SK-MEL-5 (cell line): ENCODE measurements around the gene THRB. TPM values are rescaled to one million over a fixed set of nuclear protein-coding genes. Genes with fewer than 3 reads are reported as not detected.

Experiments used
- DNase-seq: peaks from one replicate; pipeline ENCODE4 v3.0.0-alpha.2; 2016; ENCODE audit warnings: low read depth, low spot score
- in situ Hi-C: cut with HindIII; loops from 2 replicates; pipeline ENCODE4 v1.10.0; 2016; ENCODE audit warnings: low sequenced_read_pairs, high pct_unique_total_duplicates, low pct_unique_long_range_greater_than_20kb
- total RNA-seq: library from RNA; depleted of rRNA; stranded (reverse); fragments of >200 nt; shearing (Covaris generic); gene quantifications from 2 replicates; pipeline ENCODE4 v1.2.3, GENCODE V29; 2014

THRB gene
- total RNA-seq, 1 experiment from 2014 or later: 0.16 TPM

GRCh38 chr3:24519368-24520100 is 24.9 kb upstream of the THRB start:
- no peak for DNase-seq
- in situ Hi-C loops: no loop called here

- in situ Hi-C loops: no loop called here
- no peak for DNase-seq
These were observed 24.3 kb upstream of the THRB start for GRCh38 chr3:24518990-24519367.

- in situ Hi-C loops: no loop called here
These were observed 19.5 kb upstream of the THRB start for GRCh38 chr3:24514119-24514518.

GRCh38 chr3:24513463-24513862 is 18.8 kb upstream of the THRB start:
- in situ Hi-C loops: no loop called here
- no peak for DNase-seq

More at GRCh38 chr3:24514119-24514518, 19.5 kb upstream of the THRB start:
- no peak for DNase-seq

- no peak for DNase-seq
- in situ Hi-C loops: no loop called here
These were observed 18.0 kb upstream of the THRB start for GRCh38 chr3:24512564-24513197.

- in situ Hi-C loops: no loop called here
- no peak for DNase-seq
These were observed 15.5 kb upstream of the THRB start for GRCh38 chr3:24510030-24510648.

GRCh38 chr3:24508423-24508839 is 13.8 kb upstream of the THRB start:
- no peak for DNase-seq
- in situ Hi-C loops: no loop called here

GRCh38 chr3:24507776-24508422 is 13.2 kb upstream of the THRB start:
- in situ Hi-C loops: no loop called here
- no peak for DNase-seq

- in situ Hi-C loops: no loop called here
- DNase-seq: no peak
These were observed 12.5 kb upstream of the THRB start for GRCh38 chr3:24506966-24507775.

GRCh38 chr3:24505691-24506550 is 11.3 kb upstream of the THRB start:
- in situ Hi-C loops: no loop called here
- DNase-seq: peak; percentile 32

- in situ Hi-C loops: no loop called here
- DNase-seq: no peak
These were observed 10.1 kb upstream of the THRB start for GRCh38 chr3:24504772-24505171.

GRCh38 chr3:24503616-24504113 is 9.0 kb upstream of the THRB start:
- no peak for DNase-seq
- in situ Hi-C loops: no loop called here

GRCh38 chr3:24502690-24503089 is 8.0 kb upstream of the THRB start:
- in situ Hi-C loops: no loop called here
- DNase-seq: no peak

GRCh38 chr3:24500806-24501205 is 6.2 kb upstream of the THRB start:
- no peak for DNase-seq
- in situ Hi-C loops: no loop called here

- no peak for DNase-seq
- in situ Hi-C loops: no loop called here
These were observed 5.3 kb upstream of the THRB start for GRCh38 chr3:24499991-24500390.

GRCh38 chr3:24498796-24499195 is 4.1 kb upstream of the THRB start:
- in situ Hi-C loops: no loop called here
- no peak for DNase-seq

- in situ Hi-C loops: no loop called here
- no peak for DNase-seq
These were observed 3.7 kb upstream of the THRB start for GRCh38 chr3:24498391-24498790.
